Stimulated activated CD4-positive, alpha-beta T cell treated with anti-CD3 and anti-CD28 coated beads, Interleukin-12 subunit alpha, Interleukin-12 subunit beta, amount 100 ng/mL, for 48 hours (primary cell): ENCODE measurements around the gene EEF1A1.
A peak's percentile ranks its signal among the peaks of the same experiment; 100 is the strongest.
"Not testable (repeated sequence)": the region's sequence is repeated elsewhere in the genome, so short reads cannot be mapped to it uniquely, and the experiment has no call there.

Experiments used
- DNase-seq, 3 donors: peaks; one replicate each; pipeline ENCODE4 v3.0.0-alpha.2; 2020; ENCODE audit warnings: low read depth in 2 of 3, low spot score in 1 of 3

EEF1A1 gene

DNA sequence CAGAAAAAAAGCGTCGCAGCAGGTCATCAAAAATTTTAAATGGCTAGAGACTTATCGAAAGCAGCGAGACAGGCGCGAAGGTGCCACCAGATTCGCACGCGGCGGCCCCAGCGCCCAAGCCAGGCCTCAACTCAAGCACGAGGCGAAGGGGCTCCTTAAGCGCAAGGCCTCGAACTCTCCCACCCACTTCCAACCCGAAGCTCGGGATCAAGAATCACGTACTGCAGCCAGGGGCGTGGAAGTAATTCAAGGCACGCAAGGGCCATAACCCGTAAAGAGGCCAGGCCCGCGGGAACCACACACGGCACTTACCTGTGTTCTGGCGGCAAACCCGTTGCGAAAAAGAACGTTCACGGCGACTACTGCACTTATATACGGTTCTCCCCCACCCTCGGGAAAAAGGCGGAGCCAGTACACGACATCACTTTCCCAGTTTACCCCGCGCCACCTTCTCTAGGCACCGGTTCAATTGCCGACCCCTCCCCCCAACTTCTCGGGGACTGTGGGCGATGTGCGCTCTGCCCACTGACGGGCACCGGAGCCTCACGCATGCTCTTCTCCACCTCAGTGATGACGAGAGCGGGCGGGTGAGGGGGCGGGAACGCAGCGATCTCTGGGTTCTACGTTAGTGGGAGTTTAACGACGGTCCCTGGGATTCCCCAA, at the start of gene EEF1A1:
EEF1A1 (minus strand) TSS at position 345 of the 663 bp plus-strand sequence. CDS start 1,006 bp downstream, outside the sequence.
- peak; percentile 99 to 100 (median 100) for DNase-seq

DNA sequence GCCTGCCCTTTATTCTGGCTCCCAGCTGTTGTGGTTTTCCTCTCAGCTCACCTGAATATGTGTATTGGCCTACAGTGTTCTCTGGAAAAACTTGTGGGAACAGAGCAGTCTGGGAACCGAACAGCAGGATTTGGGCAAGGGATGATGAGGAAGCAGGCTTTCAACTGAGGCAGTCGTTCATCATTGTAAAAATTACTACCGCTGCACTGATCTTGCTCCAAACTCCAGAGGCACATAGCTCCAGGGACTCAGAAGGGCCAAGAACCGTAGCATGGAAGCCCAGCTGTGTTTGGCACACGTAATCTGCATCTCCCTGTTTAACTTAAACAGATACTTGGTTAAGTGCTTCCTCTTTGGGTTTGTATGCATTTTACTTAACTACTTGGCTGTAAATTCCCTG, 48.3 kb upstream of the EEF1A1 start:
- no peak for DNase-seq

- no peak for DNase-seq
These were observed 46.2 kb upstream of the EEF1A1 start for GRCh38 chr6:73566954-73567591.

GRCh38 chr6:73566486-73566871, 45.6 kb upstream of the EEF1A1 start:
- not testable (repeated sequence) for DNase-seq

- no peak for DNase-seq
These were observed 45.1 kb upstream of the EEF1A1 start for GRCh38 chr6:73565767-73566485.

DNA sequence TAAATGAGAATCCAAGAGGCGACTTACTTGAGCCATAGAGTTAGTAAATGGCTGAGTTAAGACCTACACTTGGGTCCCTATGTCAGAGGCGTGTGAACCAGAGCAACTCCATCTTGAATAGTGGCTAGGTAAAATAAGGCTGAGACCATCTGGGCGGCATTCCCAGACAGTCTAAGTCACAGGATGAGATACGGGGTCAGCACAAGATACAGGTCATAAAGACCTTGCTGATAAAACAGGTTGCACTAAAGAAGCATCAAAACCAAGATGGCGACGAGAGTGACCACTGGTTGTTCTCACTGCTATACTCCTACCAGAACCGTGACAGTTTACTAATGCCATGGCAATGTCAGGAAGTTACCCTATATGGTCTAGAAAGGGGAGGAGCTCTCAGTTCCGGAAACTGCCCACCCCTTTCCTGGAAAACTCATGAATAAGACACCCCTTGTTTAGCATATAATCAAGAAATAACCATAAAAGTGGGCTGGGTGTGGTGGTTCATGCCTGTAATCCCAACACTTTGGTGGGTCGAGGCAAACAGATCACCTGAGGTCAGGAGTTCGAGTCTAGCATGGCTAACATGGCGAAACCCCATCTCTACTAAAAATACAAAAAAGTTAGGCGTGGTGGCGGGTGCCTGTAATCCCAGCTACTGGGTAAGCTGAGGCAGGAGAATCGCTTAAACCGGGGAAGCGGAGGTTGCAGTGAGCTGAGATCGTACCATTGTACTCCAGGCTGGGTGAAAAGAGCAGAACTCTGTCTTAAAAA, 43.9 kb upstream of the EEF1A1 start:
- no peak for DNase-seq

DNA sequence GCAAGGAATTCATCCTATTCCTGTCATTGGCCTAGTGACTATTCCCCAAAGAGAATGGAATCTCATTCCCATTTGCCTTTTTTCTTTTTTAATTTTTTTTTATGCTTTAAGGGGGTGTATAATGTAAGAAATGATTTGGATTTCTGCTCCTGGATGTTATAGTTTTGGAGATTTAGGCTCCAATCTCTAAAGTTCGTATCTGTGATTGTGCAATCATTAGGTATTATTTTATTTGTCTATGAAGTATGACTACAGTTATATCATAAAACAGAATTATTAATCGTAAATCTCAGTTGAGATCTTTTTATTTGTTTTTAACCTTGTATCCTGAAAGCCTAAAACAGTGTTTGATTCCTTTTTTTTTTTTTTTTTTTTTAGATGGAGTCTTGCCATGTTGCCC, 41.7 kb upstream of the EEF1A1 start:
- no peak for DNase-seq

- DNase-seq, result no peak
These were observed 40.1 kb upstream of the EEF1A1 start for GRCh38 chr6:73560853-73561407.

- DNase-seq, result no peak
These were observed 39.4 kb upstream of the EEF1A1 start for GRCh38 chr6:73560182-73560732.

DNA sequence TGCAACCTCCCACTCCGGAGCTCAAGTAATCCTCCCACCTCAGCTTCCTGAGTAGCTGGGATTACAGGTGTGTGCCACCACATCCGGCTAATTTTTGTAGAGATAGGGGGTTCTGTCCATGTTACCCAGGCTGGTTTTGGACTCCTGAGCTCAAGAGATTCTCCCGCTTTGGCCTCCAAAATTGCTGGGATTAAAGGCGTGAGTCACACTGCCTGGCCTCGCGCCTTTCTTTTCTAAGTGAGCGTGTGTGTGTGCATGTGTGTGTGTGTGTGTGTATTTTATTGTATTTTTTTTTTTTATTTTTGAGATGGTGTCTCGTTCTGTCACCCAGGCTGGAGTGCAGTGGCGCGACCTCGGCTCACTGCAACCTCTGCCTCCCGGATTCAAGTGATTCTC, 38.6 kb upstream of the EEF1A1 start:
- not testable (repeated sequence) for DNase-seq

DNA sequence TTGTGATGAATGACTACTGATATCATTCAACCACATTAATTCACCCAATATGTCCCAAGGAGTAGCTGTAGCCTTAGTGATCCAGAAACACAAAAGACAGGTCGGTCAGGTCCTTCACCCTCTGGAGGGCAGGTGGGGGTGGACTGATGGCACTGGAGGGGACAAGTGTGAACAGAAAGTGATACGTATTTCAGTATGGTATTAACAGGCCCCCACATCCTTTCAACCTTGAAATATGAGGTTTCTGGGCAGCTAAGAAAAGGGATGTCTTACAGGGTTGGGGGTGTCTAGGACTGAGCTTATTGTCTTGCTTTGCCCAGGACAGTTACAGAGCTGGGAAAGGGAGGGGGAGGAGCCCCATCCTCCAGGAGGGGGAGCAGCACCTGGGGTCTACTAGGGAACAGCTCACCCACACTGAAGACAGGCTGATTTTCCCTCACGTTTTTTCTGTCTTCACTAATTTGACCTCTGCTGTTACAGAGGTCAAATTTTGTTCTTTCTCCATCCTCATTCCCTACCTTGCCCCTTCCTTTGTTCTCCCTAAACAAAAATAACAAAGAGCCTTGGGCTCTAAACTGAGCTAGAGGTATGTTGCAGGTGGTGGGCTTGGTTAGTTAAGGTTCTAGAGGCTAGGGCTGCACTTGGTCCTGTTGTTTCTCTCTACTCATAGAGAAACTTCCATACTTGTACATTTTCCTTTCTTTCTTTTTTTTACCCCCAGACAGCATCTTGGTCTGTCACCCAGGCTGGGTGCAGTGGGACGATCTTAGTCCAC, 38.0 kb upstream of the EEF1A1 start:
- no peak for DNase-seq

GRCh38 chr6:73556836-73557235, 36.0 kb upstream of the EEF1A1 start:
- no peak for DNase-seq

GRCh38 chr6:73555380-73555949, 34.6 kb upstream of the EEF1A1 start:
- not testable (repeated sequence) for DNase-seq

DNA sequence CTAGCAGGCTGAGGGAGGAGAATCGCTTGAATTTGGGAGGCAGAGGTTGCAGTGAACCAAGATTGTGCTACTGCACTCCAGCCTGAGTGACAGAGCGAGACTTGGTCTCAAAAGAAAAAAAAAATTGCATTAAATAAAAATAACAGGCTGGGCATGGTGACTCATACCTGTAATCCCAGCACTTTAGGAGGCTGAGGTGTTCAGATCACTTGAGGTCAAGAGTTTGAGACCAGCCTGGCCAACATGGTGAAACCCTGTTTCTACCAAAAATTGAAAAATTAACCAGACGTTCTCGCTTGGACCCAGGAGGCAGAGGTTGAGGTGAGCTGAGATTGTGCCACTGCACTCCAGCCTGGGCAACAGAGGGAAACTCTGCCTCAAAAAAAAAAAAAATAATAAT, 30.3 kb upstream of the EEF1A1 start:
- not testable (repeated sequence) for DNase-seq

GRCh38 chr6:73548458-73549446, 27.9 kb upstream of the EEF1A1 start:
- DNase-seq, result no peak

DNA sequence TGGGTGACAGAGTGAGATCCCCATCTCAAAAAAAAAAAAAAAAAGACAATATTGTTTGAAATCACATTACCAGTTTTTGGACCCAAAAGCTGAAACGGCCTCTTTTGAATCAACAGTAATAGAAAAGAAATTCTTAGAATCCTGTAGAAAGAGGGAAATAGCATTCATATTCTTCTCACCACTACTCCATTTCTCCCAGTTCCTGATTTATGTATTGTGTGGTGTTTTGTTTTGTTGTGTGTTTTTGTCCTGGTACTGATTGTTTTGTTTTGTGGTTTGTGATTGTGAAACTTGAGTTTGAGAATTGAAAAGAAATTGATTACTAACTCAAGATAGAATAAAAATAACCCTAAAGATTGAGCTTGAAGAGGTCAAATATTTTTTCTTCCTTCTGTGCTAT, 26.2 kb upstream of the EEF1A1 start:
- DNase-seq, result no peak

DNA sequence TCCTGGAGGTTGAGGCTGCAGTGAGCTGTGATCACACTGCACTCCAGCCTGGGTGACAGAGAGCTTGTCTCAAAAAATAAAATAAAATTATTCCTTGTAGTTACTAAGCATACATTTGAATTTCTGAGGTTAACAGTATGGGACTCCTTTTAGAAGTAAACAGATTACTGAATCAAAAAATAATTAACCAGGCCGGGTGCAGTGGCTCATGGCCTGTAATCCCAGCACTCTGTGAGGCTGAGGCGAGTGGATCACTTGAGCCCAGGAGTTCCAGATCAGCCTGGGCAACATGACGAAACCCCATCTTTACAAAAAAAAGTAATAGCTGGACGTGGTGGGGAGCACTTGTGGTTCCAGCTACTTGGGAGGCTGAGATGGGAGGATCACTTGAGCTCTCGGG, 22.1 kb upstream of the EEF1A1 start:
- DNase-seq, result no peak

DNA sequence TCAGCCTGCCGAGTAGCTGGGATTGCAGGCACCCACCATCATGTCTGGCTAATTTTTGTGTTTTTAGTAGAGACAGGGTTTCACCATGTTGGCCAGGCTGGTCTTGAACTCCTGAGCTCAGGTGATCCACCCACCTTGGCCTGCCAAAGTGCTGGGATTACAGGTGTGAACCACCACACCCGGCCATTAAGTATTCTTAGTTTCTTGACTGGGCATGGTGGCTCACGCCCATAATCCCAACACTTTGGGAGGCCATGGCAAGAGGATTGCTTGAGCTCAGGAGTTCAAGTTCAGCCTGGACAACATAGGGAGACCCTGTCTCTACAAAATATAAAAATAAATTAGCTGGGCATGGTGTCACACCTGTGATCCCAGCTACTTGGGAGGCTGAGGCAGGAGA, 21.6 kb upstream of the EEF1A1 start:
- DNase-seq, result not testable (repeated sequence)
